Measurements from ENCODE around the gene PPP1R12C. TPM values are rescaled to one million over a fixed set of nuclear protein-coding genes. Genes with fewer than 3 reads are reported as not detected.

PPP1R12C gene
- total RNA-seq, 1 donor from 2014 or later = 68.7 TPM

DNA sequence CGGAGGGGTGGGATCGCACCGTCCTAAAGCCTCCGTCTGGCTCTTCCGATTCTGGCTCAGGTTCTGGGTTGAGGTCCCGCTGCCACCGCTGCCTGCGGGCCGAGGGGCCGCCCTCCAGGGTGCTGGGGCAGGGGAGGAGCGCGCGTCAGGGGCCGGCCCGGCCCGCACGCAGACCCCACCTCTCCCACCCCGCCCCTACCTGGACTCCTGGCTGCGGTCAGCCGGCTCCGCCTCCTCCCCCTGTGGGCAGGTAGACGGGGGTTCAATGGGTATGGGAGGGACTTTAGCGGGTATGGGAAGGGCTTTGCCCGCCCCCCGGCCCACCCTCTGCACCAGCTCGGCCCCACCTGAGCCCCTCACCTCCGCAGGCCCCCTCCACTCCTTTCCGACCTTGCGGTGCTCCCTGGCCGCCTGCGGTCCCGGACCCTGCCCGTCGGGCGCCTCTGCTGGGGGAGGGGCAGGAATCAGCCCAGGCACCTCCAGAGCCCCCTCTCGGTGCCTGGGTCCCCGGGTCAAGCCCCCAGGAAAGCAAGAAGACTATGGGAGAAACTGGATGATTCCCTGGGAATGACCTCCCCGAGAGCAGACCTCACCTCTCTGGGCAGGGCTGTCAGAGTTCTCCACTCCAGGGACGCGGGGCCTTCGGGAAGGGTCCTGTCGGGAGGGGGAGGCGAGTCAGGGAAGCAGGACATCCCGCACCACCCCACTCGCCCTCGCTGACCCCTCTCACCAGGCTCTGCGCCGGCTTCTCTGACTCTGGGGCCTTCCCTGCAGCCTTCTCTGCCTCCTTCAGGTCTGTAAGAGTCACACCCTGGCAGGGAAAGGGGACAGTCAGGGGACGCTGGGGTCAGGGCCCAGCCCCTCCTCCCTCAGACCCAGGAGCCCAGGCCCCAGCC lies 24.8 kb downstream of the PPP1R12C start:
- no peak for DNase-seq (ENCODE audit: low read depth)
- no peak overlapping the region for H3K4me3 ChIP-seq (ENCODE audit: low read depth, low read length)
- TF ChIP-seq, protein P1, sequence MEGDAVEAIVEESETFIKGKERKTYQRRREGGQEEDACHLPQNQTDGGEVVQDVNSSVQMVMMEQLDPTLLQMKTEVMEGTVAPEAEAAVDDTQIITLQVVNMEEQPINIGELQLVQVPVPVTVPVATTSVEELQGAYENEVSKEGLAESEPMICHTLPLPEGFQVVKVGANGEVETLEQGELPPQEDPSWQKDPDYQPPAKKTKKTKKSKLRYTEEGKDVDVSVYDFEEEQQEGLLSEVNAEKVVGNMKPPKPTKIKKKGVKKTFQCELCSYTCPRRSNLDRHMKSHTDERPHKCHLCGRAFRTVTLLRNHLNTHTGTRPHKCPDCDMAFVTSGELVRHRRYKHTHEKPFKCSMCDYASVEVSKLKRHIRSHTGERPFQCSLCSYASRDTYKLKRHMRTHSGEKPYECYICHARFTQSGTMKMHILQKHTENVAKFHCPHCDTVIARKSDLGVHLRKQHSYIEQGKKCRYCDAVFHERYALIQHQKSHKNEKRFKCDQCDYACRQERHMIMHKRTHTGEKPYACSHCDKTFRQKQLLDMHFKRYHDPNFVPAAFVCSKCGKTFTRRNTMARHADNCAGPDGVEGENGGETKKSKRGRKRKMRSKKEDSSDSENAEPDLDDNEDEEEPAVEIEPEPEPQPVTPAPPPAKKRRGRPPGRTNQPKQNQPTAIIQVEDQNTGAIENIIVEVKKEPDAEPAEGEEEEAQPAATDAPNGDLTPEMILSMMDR (conservative IDR thresholded peaks at IDR 0.05; ENCODE audit: low read depth, low read length) = no peak

- TF ChIP-seq, protein P1 (conservative IDR thresholded peaks at IDR 0.05; ENCODE audit: low read depth, low read length) = no peak
- H3K4me3 ChIP-seq (ENCODE audit: low read depth, low read length) = no peak overlapping the region
- no peak for DNase-seq (ENCODE audit: low read depth)
Measured at GRCh38 chr19:55091955-55092354, 25.5 kb downstream of the PPP1R12C start.

DNA sequence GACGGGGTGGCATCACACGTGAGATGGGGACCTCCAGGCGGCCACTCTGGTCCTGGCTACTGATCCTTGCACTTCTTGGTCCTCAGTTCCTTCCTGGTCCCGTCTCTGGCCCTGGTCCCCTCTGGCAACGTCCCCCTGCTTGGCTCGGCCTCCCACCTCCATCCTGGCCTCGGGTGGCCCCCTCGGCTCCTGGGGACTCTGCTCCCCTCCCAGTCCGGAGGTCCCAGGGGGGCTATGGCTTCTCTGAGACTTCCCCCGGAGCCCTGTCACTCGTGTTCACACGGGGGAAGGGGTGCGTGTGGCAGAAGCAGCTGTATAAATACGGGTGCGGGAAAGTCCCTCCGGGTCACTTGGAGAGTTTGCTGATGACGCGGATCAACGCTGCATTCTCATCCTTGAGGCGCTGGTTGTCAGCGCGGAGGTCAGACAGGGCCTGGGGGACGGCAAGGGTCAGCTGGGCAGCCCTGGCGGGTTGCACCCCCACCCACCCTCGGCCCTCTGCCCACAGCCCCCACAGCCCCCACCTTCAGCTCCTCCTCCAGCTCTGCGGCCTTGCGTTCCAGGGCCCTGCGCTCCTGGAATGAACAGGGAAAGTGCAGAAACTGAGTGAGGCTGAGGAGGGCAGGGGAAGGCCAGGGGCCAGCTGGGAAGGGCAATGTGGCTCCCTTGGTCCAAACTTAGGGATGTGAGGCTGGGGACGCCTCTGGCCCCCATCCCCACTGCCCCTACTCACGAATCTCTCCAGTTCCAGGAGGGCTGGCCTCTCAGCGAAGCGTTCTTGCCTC lies 26.1 kb downstream of the PPP1R12C start:
- H3K4me3 ChIP-seq (ENCODE audit: low read depth, low read length) = no peak overlapping the region
- TF ChIP-seq, protein P1 (conservative IDR thresholded peaks at IDR 0.05; ENCODE audit: low read depth, low read length) = no peak
- no peak for DNase-seq (ENCODE audit: low read depth)

- DNase-seq (ENCODE audit: low read depth) = no peak
- no peak overlapping the region for H3K4me3 ChIP-seq (ENCODE audit: low read depth, low read length)
- TF ChIP-seq, protein P1 (conservative IDR thresholded peaks at IDR 0.05; ENCODE audit: low read depth, low read length) = no peak
Measured at GRCh38 chr19:55090564-55090963, 26.9 kb downstream of the PPP1R12C start.

DNA sequence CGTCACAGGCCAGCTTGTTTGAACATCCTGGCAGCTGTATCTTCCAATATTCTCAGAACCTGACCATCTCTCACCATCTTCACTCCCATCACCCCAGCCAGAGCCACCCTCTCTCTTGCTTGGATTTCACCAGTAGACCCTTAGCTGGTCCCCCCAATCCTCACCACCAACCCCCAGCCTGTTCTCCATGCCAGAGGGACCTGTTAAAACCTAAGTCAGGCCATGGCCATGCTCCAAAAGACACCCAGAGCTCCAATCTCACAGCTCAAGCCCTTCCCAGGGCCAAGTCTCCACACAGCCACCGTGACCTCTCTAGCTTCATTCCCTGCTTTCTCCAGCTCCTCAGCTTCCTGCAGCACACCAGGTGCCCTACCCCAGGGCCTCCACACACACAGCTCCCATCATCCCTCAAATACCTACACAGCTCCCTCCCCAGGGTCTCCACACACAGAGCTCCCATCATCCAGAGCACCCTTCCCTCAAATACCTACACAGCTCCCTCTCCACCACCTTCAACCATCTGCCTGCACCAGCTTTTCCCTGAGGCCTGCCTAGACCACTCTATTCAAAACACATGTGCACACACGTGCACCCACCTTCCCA lies 28.0 kb downstream of the PPP1R12C start:
- no peak for DNase-seq (ENCODE audit: low read depth)
- no peak overlapping the region for H3K4me3 ChIP-seq (ENCODE audit: low read depth, low read length)
- TF ChIP-seq, protein P1 (conservative IDR thresholded peaks at IDR 0.05; ENCODE audit: low read depth, low read length) = no peak

DNA sequence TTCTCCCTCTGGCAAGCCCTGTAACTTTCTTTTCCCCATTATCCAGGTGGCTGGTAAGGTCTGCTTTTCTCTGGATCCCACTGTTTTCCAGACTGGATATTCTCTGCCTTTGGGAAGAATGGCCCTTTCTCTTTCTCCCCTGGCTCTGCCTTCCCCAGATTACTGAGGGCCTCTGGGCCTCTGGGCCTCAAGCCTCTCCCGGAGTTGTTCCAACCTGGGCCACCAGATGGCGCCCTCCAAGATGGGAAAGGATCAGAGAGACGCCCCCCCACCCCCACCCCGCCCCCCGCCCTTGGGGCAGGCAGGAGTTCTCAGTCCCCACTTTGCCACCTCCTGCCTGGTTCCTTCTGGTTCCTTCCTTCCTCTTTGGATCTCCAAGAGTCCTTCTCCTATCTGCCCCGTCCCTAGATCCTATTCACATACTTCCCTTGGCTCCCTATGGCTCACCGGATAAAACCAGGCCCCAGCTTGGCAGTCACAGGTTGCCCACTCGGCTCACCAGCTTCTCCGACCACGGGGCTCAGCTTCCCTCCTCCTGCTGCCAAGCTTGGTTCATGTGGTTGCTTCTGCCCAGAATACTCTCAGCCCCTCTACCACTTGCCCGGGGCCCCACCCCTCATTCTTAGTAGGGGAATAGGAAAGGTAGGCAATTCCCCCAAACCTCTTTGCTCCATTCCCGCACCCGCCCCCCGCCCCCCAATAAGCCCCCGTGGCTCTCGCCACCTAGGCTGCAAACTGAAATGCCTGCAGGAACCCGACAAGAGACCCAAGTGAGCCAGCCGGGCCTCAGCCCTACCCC lies 28.7 kb downstream of the PPP1R12C start:
- DNase-seq (ENCODE audit: low read depth) = no peak
- TF ChIP-seq, protein P1 (conservative IDR thresholded peaks at IDR 0.05; ENCODE audit: low read depth, low read length) = peak; percentile 61
- no peak overlapping the region for H3K4me3 ChIP-seq (ENCODE audit: low read depth, low read length)
